Mammary epithelial cell (primary cell): ENCODE data around the gene LRRFIP1.

Experiments
- CTCF ChIP-seq, 2 donors: IDR thresholded peaks in 1 of 2; conservative IDR thresholded peaks in 1 of 2; 2 replicates each; pipeline ENCODE4 v1.5.1; 2011 to 2012; ENCODE audit warnings: inconsistent platforms in 2 of 2, low read length in 2 of 2, mild to moderate bottlenecking in 2 of 2, control low read depth in 1 of 2, low read depth in 1 of 2; ENCODE audit not compliant: insufficient read depth in 1 of 2; ENCODE audit errors: extremely low read depth in 1 of 2
- EZH2 ChIP-seq: IDR thresholded peaks from 2 replicates; pipeline ENCODE4 v1.6.1; 2012; ENCODE audit warnings: low read length, inconsistent platforms, borderline replicate concordance

- TF ChIP-seq CTCF (conservative IDR thresholded peaks at IDR 0.05 in 1 of 2, IDR thresholded peaks at IDR 0.05 in 1 of 2; ENCODE audit: extremely low read depth in 1 of 2, insufficient read depth in 1 of 2, low read depth in 1 of 2, low read length in 2 of 2) (no peak), EZH2 (no peak)
Observed at GRCh38 chr2:237722616-237723015, 95.2 kb downstream of the LRRFIP1 start.
